ENCODE results near the gene SLAMF1.

SLAMF1 gene

DNA sequence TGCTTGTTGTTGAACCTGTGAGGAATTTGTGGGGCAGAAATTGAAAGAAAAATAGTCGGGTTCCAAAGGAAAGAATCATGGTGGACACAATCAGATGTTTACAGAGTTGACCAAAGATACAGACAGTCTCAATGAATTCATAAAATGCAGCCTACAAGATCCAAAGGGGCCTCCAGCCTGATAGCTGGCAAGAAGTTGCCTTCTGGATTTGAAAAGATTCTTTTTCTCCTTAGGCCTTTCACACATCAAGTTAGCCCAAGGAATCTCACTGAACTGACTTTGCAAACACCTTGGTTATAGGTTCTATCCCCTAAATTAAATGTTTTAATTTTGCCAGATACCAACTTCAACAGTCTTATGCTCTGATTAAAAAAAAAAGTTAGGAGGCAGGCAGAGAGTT lies 21.5 kb downstream of the SLAMF1 start:
- H3K27me3 ChIP-seq (ENCODE audit: control insufficient read depth in 1 of 2, insufficient read depth in 2 of 2, low read length in 2 of 2), result no peaks in the 10 kb centered on the region
- H3K4me3 ChIP-seq (ENCODE audit: low read depth in 1 of 2, low read length in 2 of 2), result no peak overlapping the region
- peaks cover 21% of the 10 kb centered on the region in 2 donors for H3K4me1 ChIP-seq (ENCODE audit: control insufficient read depth in 1 of 2, insufficient read depth in 2 of 2, low read length in 2 of 2)
- no peaks in the 10 kb centered on the region for H3K9me3 ChIP-seq (ENCODE audit: control insufficient read depth in 1 of 2, low read length in 2 of 2)
- H3K36me3 ChIP-seq (ENCODE audit: control insufficient read depth in 1 of 2, insufficient read depth in 2 of 2, low read length in 2 of 2), result no peaks in the 10 kb centered on the region
- no peak overlapping the region for H3K27ac ChIP-seq (ENCODE audit: low read depth, low read length)
- H3K9ac ChIP-seq (ENCODE audit: low read depth in 1 of 2, low read length in 2 of 2), result no peak overlapping the region

DNA sequence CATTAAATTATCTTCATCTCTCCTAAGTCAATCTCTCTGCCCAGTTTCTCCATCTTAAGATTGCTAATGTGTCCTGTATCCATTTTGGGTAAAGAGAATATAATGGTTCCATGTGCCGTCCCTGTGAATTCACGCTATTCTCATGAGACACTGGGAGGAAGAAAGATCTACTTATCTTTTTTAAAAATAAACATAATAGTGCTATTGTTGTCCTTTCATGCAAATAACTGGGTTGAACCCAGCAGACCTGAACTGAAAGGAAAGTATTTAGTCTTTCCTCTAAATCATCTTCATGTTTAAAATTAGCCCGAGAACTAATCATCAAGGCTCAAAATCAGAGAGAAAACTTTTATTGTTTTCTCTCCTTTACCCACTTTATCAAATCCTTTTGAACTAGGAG lies 22.4 kb downstream of the SLAMF1 start:
- no peak overlapping the region for H3K4me3 ChIP-seq (ENCODE audit: low read depth in 1 of 2, low read length in 2 of 2)
- H3K9ac ChIP-seq (ENCODE audit: low read depth in 1 of 2, low read length in 2 of 2), result no peak overlapping the region
- no peaks in the 10 kb centered on the region for H3K27me3 ChIP-seq (ENCODE audit: control insufficient read depth in 1 of 2, insufficient read depth in 2 of 2, low read length in 2 of 2)
- peaks cover 14 to 17% of the 10 kb centered on the region in 2 donors for H3K4me1 ChIP-seq (ENCODE audit: control insufficient read depth in 1 of 2, insufficient read depth in 2 of 2, low read length in 2 of 2)
- H3K27ac ChIP-seq (ENCODE audit: low read depth, low read length), result no peak overlapping the region
- H3K36me3 ChIP-seq (ENCODE audit: control insufficient read depth in 1 of 2, insufficient read depth in 2 of 2, low read length in 2 of 2), result no peaks in the 10 kb centered on the region
- H3K9me3 ChIP-seq (ENCODE audit: control insufficient read depth in 1 of 2, low read length in 2 of 2), result no peaks in the 10 kb centered on the region

DNA sequence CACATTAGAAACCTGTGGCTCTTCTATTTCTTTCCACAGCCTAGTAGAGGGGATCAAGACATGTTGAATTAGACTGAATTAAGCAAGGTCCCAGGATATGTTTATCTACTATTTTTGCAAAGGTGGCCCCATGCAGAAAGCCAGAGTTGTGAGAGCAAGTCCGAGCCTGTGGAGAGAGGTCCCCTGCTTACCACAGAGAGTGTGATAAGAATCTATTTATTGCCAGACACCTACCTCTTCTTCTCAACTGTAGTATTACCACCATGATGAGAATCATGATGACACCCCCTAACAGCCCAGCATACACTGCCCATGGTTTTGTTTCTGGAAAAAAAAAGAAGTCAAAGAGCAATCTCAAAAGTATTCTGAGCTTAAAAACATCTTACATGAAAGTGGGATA lies 23.0 kb downstream of the SLAMF1 start:
- H3K9me3 ChIP-seq (ENCODE audit: control insufficient read depth in 1 of 2, low read length in 2 of 2), result no peaks in the 10 kb centered on the region
- H3K27ac ChIP-seq (ENCODE audit: low read depth, low read length), result no peak overlapping the region
- no peak overlapping the region for H3K4me3 ChIP-seq (ENCODE audit: low read depth in 1 of 2, low read length in 2 of 2)
- H3K27me3 ChIP-seq (ENCODE audit: control insufficient read depth in 1 of 2, insufficient read depth in 2 of 2, low read length in 2 of 2), result no peaks in the 10 kb centered on the region
- H3K4me1 ChIP-seq (ENCODE audit: control insufficient read depth in 1 of 2, insufficient read depth in 2 of 2, low read length in 2 of 2), result peaks cover 14 to 17% of the 10 kb centered on the region in 2 donors
- H3K36me3 ChIP-seq (ENCODE audit: control insufficient read depth in 1 of 2, insufficient read depth in 2 of 2, low read length in 2 of 2), result no peaks in the 10 kb centered on the region
- H3K9ac ChIP-seq (ENCODE audit: low read depth in 1 of 2, low read length in 2 of 2), result no peak overlapping the region

DNA sequence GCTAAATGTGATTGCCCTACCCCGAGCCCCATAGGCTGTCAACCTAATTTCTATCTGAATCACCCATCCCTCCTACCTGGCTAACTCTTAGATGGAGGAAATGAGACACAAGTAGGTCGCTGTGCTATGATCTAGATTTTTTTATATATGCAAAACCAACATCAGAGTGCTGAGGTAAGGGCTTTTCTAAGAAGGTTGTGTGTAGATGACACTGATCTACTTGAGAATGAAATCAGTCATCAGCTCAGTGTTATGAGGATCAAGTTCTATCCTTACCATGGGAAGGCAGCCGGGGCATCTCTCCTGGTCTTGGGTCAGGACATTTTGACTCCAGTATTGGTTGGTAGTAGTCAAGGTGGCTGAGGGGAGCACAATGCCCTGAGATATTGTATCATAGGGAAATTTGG lies 23.6 kb downstream of the SLAMF1 start:
- Histone ChIP-seq H3K4me3 (ENCODE audit: low read depth in 1 of 2, low read length in 2 of 2) (no peak overlapping the region), H3K9me3 (ENCODE audit: control insufficient read depth in 1 of 2, low read length in 2 of 2) (no peaks in the 10 kb centered on the region), H3K27ac (ENCODE audit: low read depth, low read length) (no peak overlapping the region), H3K27me3 (ENCODE audit: control insufficient read depth in 1 of 2, insufficient read depth in 2 of 2, low read length in 2 of 2) (no peaks in the 10 kb centered on the region), H3K9ac (ENCODE audit: low read depth in 1 of 2, low read length in 2 of 2) (no peak overlapping the region), H3K36me3 (ENCODE audit: control insufficient read depth in 1 of 2, insufficient read depth in 2 of 2, low read length in 2 of 2) (no peaks in the 10 kb centered on the region), H3K4me1 (ENCODE audit: control insufficient read depth in 1 of 2, insufficient read depth in 2 of 2, low read length in 2 of 2) (peaks cover 14 to 17% of the 10 kb centered on the region in 2 donors)

DNA sequence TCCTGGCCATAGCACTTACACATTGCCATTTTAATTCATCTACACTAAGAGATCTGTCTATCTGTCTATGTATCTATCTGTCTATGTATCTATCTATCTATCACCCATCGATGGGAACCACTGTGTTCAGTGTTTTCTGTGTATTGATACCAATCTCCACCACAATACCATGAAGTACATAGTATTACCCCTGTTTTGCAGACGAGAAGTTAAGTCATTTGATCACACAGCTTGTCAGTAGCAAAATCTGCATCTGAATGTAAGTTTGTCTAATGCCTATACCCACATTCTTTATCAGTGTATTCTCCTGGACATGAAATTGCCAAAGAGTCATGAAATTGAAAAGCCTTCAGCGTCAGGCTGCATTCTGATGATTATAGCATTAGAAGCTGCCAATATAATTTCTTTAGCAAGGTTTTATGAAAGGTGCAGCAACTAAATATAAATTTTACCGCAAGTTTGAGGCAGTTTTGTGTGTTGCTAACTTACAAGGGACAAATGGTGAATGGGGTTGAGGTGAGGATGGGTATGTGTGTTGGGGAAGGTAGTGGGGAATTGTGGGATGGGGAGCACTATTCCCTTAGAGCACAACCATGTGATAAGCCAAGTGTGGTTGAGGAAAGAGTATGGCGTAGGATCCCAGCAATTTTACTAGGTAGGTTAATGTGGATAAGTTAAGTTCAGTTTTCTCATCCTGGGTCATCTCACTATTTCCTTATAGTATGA lies 24.2 kb downstream of the SLAMF1 start:
- peaks cover 14 to 17% of the 10 kb centered on the region in 2 donors for H3K4me1 ChIP-seq (ENCODE audit: control insufficient read depth in 1 of 2, insufficient read depth in 2 of 2, low read length in 2 of 2)
- no peaks in the 10 kb centered on the region for H3K27me3 ChIP-seq (ENCODE audit: control insufficient read depth in 1 of 2, insufficient read depth in 2 of 2, low read length in 2 of 2)
- no peaks in the 10 kb centered on the region for H3K9me3 ChIP-seq (ENCODE audit: control insufficient read depth in 1 of 2, low read length in 2 of 2)
- H3K9ac ChIP-seq (ENCODE audit: low read depth in 1 of 2, low read length in 2 of 2), result no peak overlapping the region
- H3K27ac ChIP-seq (ENCODE audit: low read depth, low read length), result no peak overlapping the region
- H3K36me3 ChIP-seq (ENCODE audit: control insufficient read depth in 1 of 2, insufficient read depth in 2 of 2, low read length in 2 of 2), result no peaks in the 10 kb centered on the region
- no peak overlapping the region for H3K4me3 ChIP-seq (ENCODE audit: low read depth in 1 of 2, low read length in 2 of 2)

DNA sequence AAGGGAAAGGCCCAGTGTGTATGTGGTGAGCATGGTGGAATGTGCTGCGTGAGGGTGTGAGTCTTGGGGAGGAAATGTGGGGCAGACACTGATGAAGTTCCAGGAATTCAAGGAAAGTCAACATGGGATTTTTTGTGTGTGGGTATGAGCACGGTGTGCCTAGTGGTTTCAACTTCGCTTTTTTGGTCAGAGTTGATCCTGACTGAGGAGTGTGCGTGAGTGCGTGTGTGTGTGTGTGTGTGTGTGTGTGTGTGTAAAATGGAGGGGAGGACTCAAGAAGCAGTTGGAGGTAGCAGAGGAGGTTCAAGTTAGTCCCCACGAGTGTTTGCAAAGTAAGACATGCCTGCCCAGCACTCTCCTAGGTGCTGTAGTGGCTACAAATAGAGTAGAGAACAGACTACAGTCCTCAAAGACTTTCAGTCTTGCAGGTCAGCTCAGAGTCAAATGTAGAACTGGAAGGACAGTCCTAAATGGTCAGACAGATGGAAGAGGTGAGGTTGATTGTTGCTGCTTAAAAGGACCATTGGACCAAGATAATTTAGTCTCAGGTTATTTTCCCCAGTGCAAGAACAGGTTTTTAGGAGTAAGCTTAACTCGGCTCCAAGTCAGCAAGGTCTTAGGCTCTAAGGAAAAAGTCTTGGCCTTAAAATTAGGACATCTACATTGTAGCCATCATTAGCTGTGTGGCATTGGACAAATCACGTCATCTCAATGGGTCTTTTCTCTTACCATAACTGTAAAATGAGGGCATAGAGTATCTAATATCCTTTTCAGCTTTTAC lies 25.0 kb downstream of the SLAMF1 start:
- Histone ChIP-seq H3K27ac (ENCODE audit: low read depth, low read length) (no peak overlapping the region), H3K9ac (ENCODE audit: low read depth in 1 of 2, low read length in 2 of 2) (no peak overlapping the region), H3K9me3 (ENCODE audit: control insufficient read depth in 1 of 2, low read length in 2 of 2) (no peaks in the 10 kb centered on the region), H3K4me1 (ENCODE audit: control insufficient read depth in 1 of 2, insufficient read depth in 2 of 2, low read length in 2 of 2) (peaks cover 6 to 14% of the 10 kb centered on the region in 2 donors), H3K27me3 (ENCODE audit: control insufficient read depth in 1 of 2, insufficient read depth in 2 of 2, low read length in 2 of 2) (no peaks in the 10 kb centered on the region), H3K36me3 (ENCODE audit: control insufficient read depth in 1 of 2, insufficient read depth in 2 of 2, low read length in 2 of 2) (no peaks in the 10 kb centered on the region), H3K4me3 (ENCODE audit: low read depth in 1 of 2, low read length in 2 of 2) (no peak overlapping the region)

DNA sequence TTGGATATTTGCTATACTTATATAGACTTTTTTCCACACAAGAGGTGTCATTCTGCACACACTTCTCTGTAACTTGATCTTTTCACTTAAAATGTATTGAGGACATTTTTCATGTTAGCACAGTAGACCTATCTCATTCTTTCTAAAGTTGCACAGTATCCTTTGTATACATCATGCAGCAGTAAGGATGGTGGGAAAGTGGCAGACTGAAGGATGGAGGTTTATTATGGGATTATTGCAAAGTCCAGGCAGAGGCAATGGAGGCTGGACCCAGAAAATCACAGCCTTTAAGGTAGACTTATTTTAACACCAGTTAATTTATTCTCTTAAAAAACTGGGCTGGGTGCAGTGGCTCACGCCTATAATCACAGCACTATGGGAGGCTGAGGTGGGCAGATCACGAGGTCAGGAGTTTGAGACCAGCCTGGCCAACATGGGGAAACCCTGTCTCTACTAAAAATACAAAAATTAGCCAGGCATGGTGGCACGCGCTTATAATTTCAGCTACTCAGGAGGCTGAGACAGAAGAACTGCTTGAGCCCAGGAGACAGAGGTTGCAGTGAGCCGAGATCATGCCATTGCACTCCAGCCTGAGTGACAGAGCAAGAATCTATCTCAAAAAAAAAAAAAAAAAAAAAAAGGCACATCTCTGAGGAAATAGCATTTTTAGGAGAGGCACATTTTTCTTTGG lies 25.8 kb downstream of the SLAMF1 start:
- Histone ChIP-seq H3K36me3 (ENCODE audit: control insufficient read depth in 1 of 2, insufficient read depth in 2 of 2, low read length in 2 of 2) (no peaks in the 10 kb centered on the region), H3K27ac (ENCODE audit: low read depth, low read length) (no peak overlapping the region), H3K9me3 (ENCODE audit: control insufficient read depth in 1 of 2, low read length in 2 of 2) (no peaks in the 10 kb centered on the region), H3K27me3 (ENCODE audit: control insufficient read depth in 1 of 2, insufficient read depth in 2 of 2, low read length in 2 of 2) (no peaks in the 10 kb centered on the region), H3K4me3 (ENCODE audit: low read depth in 1 of 2, low read length in 2 of 2) (no peak overlapping the region), H3K4me1 (ENCODE audit: control insufficient read depth in 1 of 2, insufficient read depth in 2 of 2, low read length in 2 of 2) (peaks cover 0 to 11% of the 10 kb centered on the region in 2 donors), H3K9ac (ENCODE audit: low read depth in 1 of 2, low read length in 2 of 2) (no peak overlapping the region)

DNA sequence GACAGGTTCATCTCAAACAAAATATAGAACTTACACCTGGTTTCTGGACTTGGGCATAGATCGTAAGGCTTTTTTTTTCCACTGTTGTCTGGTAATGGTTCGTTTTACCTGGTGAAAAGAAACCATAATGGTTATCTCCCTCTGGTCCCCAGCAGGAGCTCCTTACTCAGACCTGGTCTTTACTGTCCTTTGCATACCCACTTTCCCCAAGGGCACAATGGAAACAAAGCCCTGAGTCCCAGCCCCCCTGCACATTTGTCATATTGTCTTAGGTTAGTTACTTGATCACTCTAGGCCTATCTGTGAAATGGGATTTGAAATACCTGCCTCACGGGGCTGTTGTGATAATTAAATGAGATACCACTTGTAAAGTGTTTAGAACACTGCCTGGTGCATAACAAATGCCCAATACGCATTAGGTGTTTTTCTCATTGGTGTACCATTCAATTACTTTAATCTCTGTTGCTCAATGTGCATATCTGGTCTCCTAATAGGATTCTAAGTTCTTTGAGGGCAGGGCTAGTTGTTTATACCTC lies 27.0 kb downstream of the SLAMF1 start:
- Histone ChIP-seq H3K36me3 (ENCODE audit: control insufficient read depth in 1 of 2, insufficient read depth in 2 of 2, low read length in 2 of 2) (no peaks in the 10 kb centered on the region), H3K9ac (ENCODE audit: low read depth in 1 of 2, low read length in 2 of 2) (no peak overlapping the region), H3K9me3 (ENCODE audit: control insufficient read depth in 1 of 2, low read length in 2 of 2) (no peaks in the 10 kb centered on the region), H3K4me3 (ENCODE audit: low read depth in 1 of 2, low read length in 2 of 2) (no peak overlapping the region), H3K27me3 (ENCODE audit: control insufficient read depth in 1 of 2, insufficient read depth in 2 of 2, low read length in 2 of 2) (no peaks in the 10 kb centered on the region), H3K27ac (ENCODE audit: low read depth, low read length) (no peak overlapping the region), H3K4me1 (ENCODE audit: control insufficient read depth in 1 of 2, insufficient read depth in 2 of 2, low read length in 2 of 2) (peaks cover 0 to 11% of the 10 kb centered on the region in 2 donors)

DNA sequence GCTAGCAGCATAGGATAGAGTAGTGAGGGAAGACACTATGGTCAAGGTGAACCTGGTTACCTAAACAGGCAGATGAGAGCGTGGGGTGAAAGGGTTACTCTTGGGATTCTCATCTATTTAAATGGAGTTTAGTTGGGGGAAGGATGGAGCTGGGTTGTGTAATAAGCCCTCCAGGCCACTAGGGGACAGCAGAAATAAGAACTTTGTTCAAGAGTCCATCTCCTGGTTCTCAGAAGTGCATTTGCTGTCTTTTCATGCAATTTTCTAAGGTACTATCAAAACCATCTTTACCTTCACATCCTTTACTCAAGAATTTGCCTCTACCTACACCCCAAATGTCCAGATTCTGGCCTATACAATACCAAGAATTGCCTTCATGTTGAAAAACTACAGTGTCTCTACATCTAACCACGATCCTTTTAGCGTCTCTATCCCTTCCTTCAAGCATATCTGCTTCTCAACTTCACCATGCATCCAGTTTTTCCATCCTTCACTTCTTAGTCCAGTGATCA lies 28.0 kb downstream of the SLAMF1 start:
- H3K4me1 ChIP-seq (ENCODE audit: control insufficient read depth in 1 of 2, insufficient read depth in 2 of 2, low read length in 2 of 2), result peaks cover 0 to 10% of the 10 kb centered on the region in 2 donors
- H3K27ac ChIP-seq (ENCODE audit: low read depth, low read length), result no peak overlapping the region
- H3K4me3 ChIP-seq (ENCODE audit: low read depth in 1 of 2, low read length in 2 of 2), result no peak overlapping the region
- H3K27me3 ChIP-seq (ENCODE audit: control insufficient read depth in 1 of 2, insufficient read depth in 2 of 2, low read length in 2 of 2), result no peaks in the 10 kb centered on the region
- no peak overlapping the region for H3K9ac ChIP-seq (ENCODE audit: low read depth in 1 of 2, low read length in 2 of 2)
- H3K9me3 ChIP-seq (ENCODE audit: control insufficient read depth in 1 of 2, low read length in 2 of 2), result no peaks in the 10 kb centered on the region
- H3K36me3 ChIP-seq (ENCODE audit: control insufficient read depth in 1 of 2, insufficient read depth in 2 of 2, low read length in 2 of 2), result no peaks in the 10 kb centered on the region

DNA sequence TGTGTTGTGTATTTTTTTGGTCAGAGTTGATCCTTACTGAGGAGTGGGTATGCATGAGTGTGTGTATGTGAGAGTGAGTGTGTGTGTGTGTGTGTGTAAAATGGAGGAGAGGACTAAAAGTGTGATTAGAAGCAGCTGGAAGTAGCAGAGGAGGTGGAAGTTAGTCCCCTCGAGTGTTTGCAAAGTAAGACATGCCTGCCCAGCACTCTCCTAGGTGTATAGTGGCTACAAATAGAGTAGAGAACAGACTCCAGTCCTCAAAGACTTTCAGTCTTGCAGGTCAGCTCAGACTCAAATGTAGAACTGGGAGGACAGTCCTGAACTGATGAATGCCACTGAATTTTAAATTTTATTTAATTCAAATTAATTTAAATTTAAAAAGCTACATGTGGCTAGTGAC lies 28.5 kb downstream of the SLAMF1 start:
- H3K9me3 ChIP-seq (ENCODE audit: control insufficient read depth in 1 of 2, low read length in 2 of 2), result no peaks in the 10 kb centered on the region
- no peak overlapping the region for H3K4me3 ChIP-seq (ENCODE audit: low read depth in 1 of 2, low read length in 2 of 2)
- no peaks in the 10 kb centered on the region for H3K27me3 ChIP-seq (ENCODE audit: control insufficient read depth in 1 of 2, insufficient read depth in 2 of 2, low read length in 2 of 2)
- peaks cover 0 to 5% of the 10 kb centered on the region in 2 donors for H3K4me1 ChIP-seq (ENCODE audit: control insufficient read depth in 1 of 2, insufficient read depth in 2 of 2, low read length in 2 of 2)
- H3K27ac ChIP-seq (ENCODE audit: low read depth, low read length), result no peak overlapping the region
- no peak overlapping the region for H3K9ac ChIP-seq (ENCODE audit: low read depth in 1 of 2, low read length in 2 of 2)
- no peaks in the 10 kb centered on the region for H3K36me3 ChIP-seq (ENCODE audit: control insufficient read depth in 1 of 2, insufficient read depth in 2 of 2, low read length in 2 of 2)
